ENCODE data around the gene MACROD2. TPM values are rescaled to one million over a fixed set of nuclear protein-coding genes. Genes with fewer than 3 reads are reported as not detected.
"Not testable (repeated sequence)": the region's sequence is repeated elsewhere in the genome, so short reads cannot be mapped to it uniquely, and the experiment has no call there.

MACROD2 gene
- total RNA-seq, 2 donors from 2014 or later: not detected

- H3K27me3 Mint-ChIP-seq (ENCODE audit: low read depth): no peaks in the 10 kb centered on the region
- peaks cover 0 to 2% of the 10 kb centered on the region in 2 donors for H3K36me3 Mint-ChIP-seq (ENCODE audit: insufficient read depth in 2 of 2)
- no peak for ATAC-seq (replicated peaks in 1 of 2)
- no peak for DNase-seq
- no peak overlapping the region for H3K27ac Mint-ChIP-seq
- no peaks in the 10 kb centered on the region for H3K4me1 Mint-ChIP-seq (ENCODE audit: low read depth)
- H3K4me3 Mint-ChIP-seq: no peak overlapping the region
- H3K9me3 Mint-ChIP-seq: peaks cover 0 to 5% of the 10 kb centered on the region in 2 donors
These were observed 971.5 kb downstream of the MACROD2 start for GRCh38 chr20:14966808-14967207.

GRCh38 chr20:14972256-14972655 lies 976.9 kb downstream of the MACROD2 start:
- Mint-ChIP-seq H3K36me3 (ENCODE audit: insufficient read depth in 2 of 2) (peaks cover 0 to 2% of the 10 kb centered on the region in 2 donors), H3K4me3 (no peak overlapping the region), H3K27ac (no peak overlapping the region), H3K4me1 (ENCODE audit: low read depth) (no peaks in the 10 kb centered on the region), H3K9me3 (peaks cover 6% of the 10 kb centered on the region in 2 donors), H3K27me3 (ENCODE audit: low read depth) (no peaks in the 10 kb centered on the region)
- no peak for DNase-seq
- ATAC-seq (replicated peaks in 1 of 2): no peak

GRCh38 chr20:14972690-14973089 lies 977.4 kb downstream of the MACROD2 start:
- no peaks in the 10 kb centered on the region for H3K27me3 Mint-ChIP-seq (ENCODE audit: low read depth)
- ATAC-seq (replicated peaks in 1 of 2) (no peak), DNase-seq (no peak)
- H3K27ac Mint-ChIP-seq: no peak overlapping the region
- peaks cover 0 to 4% of the 10 kb centered on the region in 2 donors for H3K36me3 Mint-ChIP-seq (ENCODE audit: insufficient read depth in 2 of 2)
- H3K4me1 Mint-ChIP-seq (ENCODE audit: low read depth): no peaks in the 10 kb centered on the region
- peaks cover 6 to 8% of the 10 kb centered on the region in 2 donors for H3K9me3 Mint-ChIP-seq
- no peak overlapping the region for H3K4me3 Mint-ChIP-seq

- Mint-ChIP-seq H3K4me1 (ENCODE audit: low read depth) (no peaks in the 10 kb centered on the region), H3K27me3 (ENCODE audit: low read depth) (no peaks in the 10 kb centered on the region), H3K36me3 (ENCODE audit: insufficient read depth in 2 of 2) (peaks cover 7 to 12% of the 10 kb centered on the region in 2 donors), H3K9me3 (peaks cover 13 to 20% of the 10 kb centered on the region in 2 donors), H3K4me3 (no peak overlapping the region), H3K27ac (no peak overlapping the region)
- DNase-seq: no peak
- no peak for ATAC-seq (replicated peaks in 1 of 2)
These were observed 984.2 kb downstream of the MACROD2 start for GRCh38 chr20:14979453-14979986.

GRCh38 chr20:14981486-14981885 lies 986.2 kb downstream of the MACROD2 start:
- not testable (repeated sequence) for H3K27ac Mint-ChIP-seq; DNase-seq; H3K4me3 Mint-ChIP-seq; H3K4me1 Mint-ChIP-seq (ENCODE audit: low read depth); ATAC-seq (replicated peaks in 1 of 2); H3K27me3 Mint-ChIP-seq (ENCODE audit: low read depth)
- Mint-ChIP-seq H3K36me3 (ENCODE audit: insufficient read depth in 2 of 2) (peaks cover 7 to 10% of the 10 kb centered on the region in 2 donors), H3K9me3 (peaks cover 11 to 14% of the 10 kb centered on the region in 2 donors)

GRCh38 chr20:14982324-14982723 lies 987.0 kb downstream of the MACROD2 start:
- not testable (repeated sequence) for DNase-seq; H3K4me3 Mint-ChIP-seq; H3K27me3 Mint-ChIP-seq (ENCODE audit: low read depth); ATAC-seq (replicated peaks in 1 of 2); H3K27ac Mint-ChIP-seq; H3K4me1 Mint-ChIP-seq (ENCODE audit: low read depth)
- Mint-ChIP-seq H3K36me3 (ENCODE audit: insufficient read depth in 2 of 2) (peaks cover 7 to 10% of the 10 kb centered on the region in 2 donors), H3K9me3 (peaks cover 11 to 14% of the 10 kb centered on the region in 2 donors)

GRCh38 chr20:14984305-14984704 lies 989.0 kb downstream of the MACROD2 start:
- Mint-ChIP-seq H3K4me1 (ENCODE audit: low read depth) (no peaks in the 10 kb centered on the region), H3K27me3 (ENCODE audit: low read depth) (no peaks in the 10 kb centered on the region), H3K36me3 (ENCODE audit: insufficient read depth in 2 of 2) (peaks cover 7 to 8% of the 10 kb centered on the region in 2 donors), H3K4me3 (no peak overlapping the region), H3K27ac (no peak overlapping the region), H3K9me3 (peaks cover 9 to 14% of the 10 kb centered on the region in 2 donors)
- DNase-seq (no peak), ATAC-seq (replicated peaks in 1 of 2) (no peak)

GRCh38 chr20:14984768-14985622 lies 989.7 kb downstream of the MACROD2 start:
- Mint-ChIP-seq H3K36me3 (ENCODE audit: insufficient read depth in 2 of 2) (peaks cover 7 to 8% of the 10 kb centered on the region in 2 donors), H3K27me3 (ENCODE audit: low read depth) (no peaks in the 10 kb centered on the region), H3K9me3 (peaks cover 9 to 14% of the 10 kb centered on the region in 2 donors), H3K27ac (no peak overlapping the region), H3K4me3 (no peak overlapping the region), H3K4me1 (ENCODE audit: low read depth) (no peaks in the 10 kb centered on the region)
- DNase-seq: no peak
- no peak for ATAC-seq (replicated peaks in 1 of 2)

GRCh38 chr20:14986026-14986655 lies 990.8 kb downstream of the MACROD2 start:
- no peaks in the 10 kb centered on the region for H3K4me1 Mint-ChIP-seq (ENCODE audit: low read depth)
- H3K4me3 Mint-ChIP-seq: no peak overlapping the region
- H3K27ac Mint-ChIP-seq: no peak overlapping the region
- H3K36me3 Mint-ChIP-seq (ENCODE audit: insufficient read depth in 2 of 2): peaks cover 7 to 8% of the 10 kb centered on the region in 2 donors
- H3K9me3 Mint-ChIP-seq: peaks cover 8 to 14% of the 10 kb centered on the region in 2 donors
- H3K27me3 Mint-ChIP-seq (ENCODE audit: low read depth): no peaks in the 10 kb centered on the region
- DNase-seq (no peak), ATAC-seq (replicated peaks in 1 of 2) (no peak)

- no peak for ATAC-seq (replicated peaks in 1 of 2)
- Mint-ChIP-seq H3K4me1 (ENCODE audit: low read depth) (no peaks in the 10 kb centered on the region), H3K4me3 (no peak overlapping the region), H3K9me3 (peaks cover 5 to 10% of the 10 kb centered on the region in 2 donors), H3K27ac (no peak overlapping the region), H3K27me3 (ENCODE audit: low read depth) (no peaks in the 10 kb centered on the region), H3K36me3 (ENCODE audit: insufficient read depth in 2 of 2) (peaks cover 5 to 8% of the 10 kb centered on the region in 2 donors)
- no peak for DNase-seq
These were observed 991.3 kb downstream of the MACROD2 start for GRCh38 chr20:14986656-14987055.

GRCh38 chr20:14989535-14990290 lies 994.4 kb downstream of the MACROD2 start:
- Mint-ChIP-seq H3K9me3 (peaks cover 0 to 1% of the 10 kb centered on the region in 2 donors), H3K4me3 (no peak overlapping the region), H3K36me3 (ENCODE audit: insufficient read depth in 2 of 2) (no peaks in the 10 kb centered on the region), H3K4me1 (ENCODE audit: low read depth) (no peaks in the 10 kb centered on the region), H3K27ac (no peak overlapping the region), H3K27me3 (ENCODE audit: low read depth) (no peaks in the 10 kb centered on the region)
- ATAC-seq (replicated peaks in 1 of 2) (no peak), DNase-seq (no peak)

GRCh38 chr20:14991023-14991422 lies 995.7 kb downstream of the MACROD2 start:
- H3K27ac Mint-ChIP-seq: no peak overlapping the region
- DNase-seq (no peak), ATAC-seq (replicated peaks in 1 of 2) (no peak)
- H3K27me3 Mint-ChIP-seq (ENCODE audit: low read depth): no peaks in the 10 kb centered on the region
- H3K9me3 Mint-ChIP-seq: peaks cover 0 to 4% of the 10 kb centered on the region in 2 donors
- no peaks in the 10 kb centered on the region for H3K4me1 Mint-ChIP-seq (ENCODE audit: low read depth)
- H3K4me3 Mint-ChIP-seq: no peak overlapping the region
- no peaks in the 10 kb centered on the region for H3K36me3 Mint-ChIP-seq (ENCODE audit: insufficient read depth in 2 of 2)

Data from activated T-cell treated with anti-CD3 and anti-CD28 coated beads, Interleukin-2, amount 50 U/mL, for 72 hours (primary cell).